HepG2 (cell line): ENCODE results near the gene FTCD. TPM values are rescaled to one million over a fixed set of nuclear protein-coding genes. Genes with fewer than 3 reads are reported as not detected.
A peak's percentile ranks its signal among the peaks of the same experiment; 100 is the strongest.

Experiments used
- AHDC1 ChIP-seq: sonication (generic); formaldehyde crosslinking; IDR thresholded peaks from 2 replicates; pipeline ENCODE4 v1.5.1; 2020; ENCODE audit warnings: mild to moderate bottlenecking, missing genetic modification reagents, borderline replicate concordance
- ARNT2 ChIP-seq: sonication (generic); formaldehyde crosslinking; IDR thresholded peaks from 2 replicates; pipeline ENCODE4 v1.8.0; 2022; ENCODE audit warnings: mild to moderate bottlenecking, low read depth, missing genetic modification reagents, moderate library complexity
- BORCS8-MEF2B ChIP-seq: sonication (generic); formaldehyde crosslinking; IDR thresholded peaks from 2 replicates; pipeline ENCODE4 v1.8.0; 2022; ENCODE audit warnings: mild to moderate bottlenecking, missing genetic modification reagents
- CENPBD1 ChIP-seq: sonication (generic); formaldehyde crosslinking; IDR thresholded peaks from 2 replicates; pipeline ENCODE4 v1.8.0; 2022; ENCODE audit warnings: missing genetic modification reagents, low read depth, mild to moderate bottlenecking, borderline replicate concordance
- FOXA1 ChIP-seq, 2 experiments: fragments of 450-650 bp in 1 of 2; sonication (generic) in 1 of 2; formaldehyde crosslinking in 1 of 2; IDR thresholded peaks; 2 replicates each; pipeline versions ENCODE4 v1.4.0 to v1.6.1; 2016 to 2020; ENCODE audit warnings: missing genetic modification reagents in 1 of 2
- GABPB1 ChIP-seq: IDR thresholded peaks from 2 replicates; pipeline ENCODE4 v1.6.1; 2016; ENCODE audit warnings: mild to moderate bottlenecking, missing genetic modification reagents, moderate library complexity, missing compliant biosample characterization
- KLF11 ChIP-seq: IDR thresholded peaks from 2 replicates; pipeline ENCODE4 v1.6.1; 2016; ENCODE audit warnings: missing compliant biosample characterization
- MTA3 ChIP-seq: sonication (generic); formaldehyde crosslinking; IDR thresholded peaks from 2 replicates; pipeline ENCODE4 v1.4.0; 2020; ENCODE audit warnings: missing genetic modification reagents
- MTERF4 ChIP-seq: sonication (generic); formaldehyde crosslinking; IDR thresholded peaks from 2 replicates; pipeline ENCODE4 v1.8.0; 2023; ENCODE audit warnings: mild to moderate bottlenecking, missing genetic modification reagents
- NCOA2 ChIP-seq: sonication (generic); formaldehyde crosslinking; IDR thresholded peaks from 2 replicates; pipeline ENCODE4 v1.8.0; 2022; ENCODE audit warnings: inconsistent platforms
- PHF21A ChIP-seq: sonication (generic); formaldehyde crosslinking; IDR thresholded peaks from 2 replicates; pipeline ENCODE4 v1.5.0; 2020; ENCODE audit warnings: mild to moderate bottlenecking, missing genetic modification reagents
- SP5 ChIP-seq: IDR thresholded peaks from 2 replicates; pipeline ENCODE4 v1.6.1; 2016; ENCODE audit warnings: low read depth, borderline replicate concordance
- STAT5B ChIP-seq: sonication (generic); formaldehyde crosslinking; IDR thresholded peaks from 2 replicates; pipeline ENCODE4 v1.4.0; 2020; ENCODE audit warnings: missing genetic modification reagents
- TSC22D2 ChIP-seq: sonication (generic); formaldehyde crosslinking; IDR thresholded peaks from 2 replicates; pipeline ENCODE4 v1.5.1; 2020; ENCODE audit warnings: missing genetic modification reagents, mild to moderate bottlenecking, borderline replicate concordance
- ZIK1 ChIP-seq: sonication (generic); formaldehyde crosslinking; IDR thresholded peaks from 2 replicates; pipeline ENCODE4 v1.5.0; 2020; ENCODE audit warnings: mild to moderate bottlenecking, low read depth, missing genetic modification reagents, borderline replicate concordance
- ZNF205 ChIP-seq: IDR thresholded peaks from 2 replicates; pipeline ENCODE4 v1.6.1; 2018; ENCODE audit warnings: missing biosample characterization, missing genetic modification reagents
- ZNF446 ChIP-seq: sonication (generic); formaldehyde crosslinking; IDR thresholded peaks from 2 replicates; pipeline ENCODE4 v1.5.0; 2020; ENCODE audit warnings: mild to moderate bottlenecking, missing genetic modification reagents
- polyA plus RNA-seq, 8 experiments: library from polyadenylated mRNA; depleted of rRNA in 3 of 8; stranded (reverse) in 7 of 8; unstranded in 1 of 8; fragments of >200 nt; fragmentation: Illumina TruSeq in 4 of 8; extraction: Trizol in 4 of 8; gene quantifications; 2 replicates each; pipeline versions ENCODE4 v1.2.1 to v1.2.3, GENCODE V29; 2011 to 2016; ENCODE audit warnings: low read depth in 4 of 8, missing spikeins in 1 of 8, mixed read lengths in 1 of 8; ENCODE audit not compliant: insufficient read depth in 1 of 8
- total RNA-seq, 5 experiments: library from RNA; depleted of rRNA; stranded (reverse); fragments of >200 nt; fragmentation: Illumina TruSeq; extraction: Trizol; gene quantifications; 2 replicates each; pipeline ENCODE4 v1.2.3, GENCODE V29; 2016; ENCODE audit warnings: low read depth in 1 of 5
- TF ChIP-seq, protein P1 (sequence below): sonication (generic); formaldehyde crosslinking; IDR thresholded peaks from 2 replicates; pipeline ENCODE4 v1.8.1; 2023; ENCODE audit warnings: missing genetic modification reagents, mild to moderate bottlenecking, borderline replicate concordance
- TF ChIP-seq, protein P2 (sequence below): IDR thresholded peaks from 2 replicates; pipeline ENCODE4 v1.6.1; 2016; ENCODE audit warnings: missing compliant biosample characterization, missing genetic modification reagents, borderline replicate concordance

Gene FTCD
- total and polyA plus RNA-seq, 2 of the 13 experiments (the other 11 are each of a cell fraction or from before 2014, with no cell fraction given): 75.7 to 105 TPM

- TF ChIP-seq GABPB1 (CRISPR knock-in tag): peak; percentile 74
- peak; percentile 37; the same call in 1 of the 2 replicates for TF ChIP-seq TSC22D2 (CRISPR knock-in tag)
- TF ChIP-seq NCOA2 (CRISPR knock-in tag): peak; percentile 38; the same call in 1 of the 2 replicates
- TF ChIP-seq, protein P1, sequence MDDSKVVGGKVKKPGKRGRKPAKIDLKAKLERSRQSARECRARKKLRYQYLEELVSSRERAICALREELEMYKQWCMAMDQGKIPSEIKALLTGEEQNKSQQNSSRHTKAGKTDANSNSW: 0 out of 2 replicates have a peak, but pooled peaks have one; percentile 82
- TF ChIP-seq, protein P2, sequence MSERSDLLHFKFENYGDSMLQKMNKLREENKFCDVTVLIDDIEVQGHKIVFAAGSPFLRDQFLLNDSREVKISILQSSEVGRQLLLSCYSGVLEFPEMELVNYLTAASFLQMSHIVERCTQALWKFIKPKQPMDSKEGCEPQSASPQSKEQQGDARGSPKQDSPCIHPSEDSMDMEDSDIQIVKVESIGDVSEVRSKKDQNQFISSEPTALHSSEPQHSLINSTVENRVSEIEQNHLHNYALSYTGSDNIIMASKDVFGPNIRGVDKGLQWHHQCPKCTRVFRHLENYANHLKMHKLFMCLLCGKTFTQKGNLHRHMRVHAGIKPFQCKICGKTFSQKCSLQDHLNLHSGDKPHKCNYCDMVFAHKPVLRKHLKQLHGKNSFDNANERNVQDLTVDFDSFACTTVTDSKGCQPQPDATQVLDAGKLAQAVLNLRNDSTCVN: no peak; the same call in 1 of the 2 replicates
- TF ChIP-seq AHDC1 (CRISPR knock-in tag): no peak
- TF ChIP-seq ZIK1 (CRISPR knock-in tag): 0 out of 2 replicates have a peak, but pooled peaks have one; percentile 26
- peak; percentile 71; the same call in 1 of the 2 replicates for TF ChIP-seq ZNF446
- TF ChIP-seq STAT5B (CRISPR knock-in tag): peak; percentile 33; the same call in 1 of the 2 replicates
- 0 out of 2 replicates have a peak, but pooled peaks have one; percentile 57 for TF ChIP-seq ARNT2 (CRISPR knock-in tag)
- 0 out of 2 replicates have a peak, but pooled peaks have one; percentile 33 for TF ChIP-seq KLF11 (CRISPR knock-in tag)
- peak; percentile 60; the same call in 1 of the 2 replicates for TF ChIP-seq PHF21A (CRISPR knock-in tag)
- no peak for TF ChIP-seq CENPBD1 (CRISPR knock-in tag)
- TF ChIP-seq ZNF205 (CRISPR knock-in tag): peak; percentile 62; the same call in 1 of the 2 replicates
- peak; percentile 70; the same call in 1 of the 2 replicates for TF ChIP-seq BORCS8-MEF2B (CRISPR knock-in tag)
- peak; percentile 73; the same call in 1 of the 2 replicates for TF ChIP-seq MTERF4 (CRISPR knock-in tag)
- 0 out of 2 replicates have a peak, but pooled peaks have one; percentile 30 for TF ChIP-seq SP5 (CRISPR knock-in tag)
- TF ChIP-seq MTA3 (CRISPR knock-in tag): no peak
- no peak for TF ChIP-seq FOXA1 (IDR thresholded peaks at IDR 0.05)
- TF ChIP-seq FOXA1 (CRISPR knock-in tag; IDR thresholded peaks at IDR 0.05): peak; percentile 87
Observed at GRCh38 chr21:46153247-46154154, 1.9 kb downstream of the FTCD start (continued).
